ENCODE data around the gene ADIPOR2. TPM values are rescaled to one million over a fixed set of nuclear protein-coding genes. Genes with fewer than 3 reads are reported as not detected.

The ADIPOR2 gene
- total and polyA plus RNA-seq, 5 donors from 2014 or later: 1.8 to 26.3 (median 2.6) TPM

- Histone ChIP-seq H3K27me3 (ENCODE audit: control insufficient read depth, insufficient read depth, low read length) (no peaks in the 10 kb centered on the region), H3K4me1 (ENCODE audit: control insufficient read depth, insufficient read depth, low read length, poor library complexity, severe bottlenecking) (peaks cover 15% of the 10 kb centered on the region), H3K9me3 (ENCODE audit: control insufficient read depth in 2 of 2, low read length in 2 of 2) (no peaks in the 10 kb centered on the region), H3K4me3 (ENCODE audit: low read depth, low read length) (no peak overlapping the region), H3K27ac (ENCODE audit: insufficient read depth, low read length, poor library complexity, severe bottlenecking) (no peak overlapping the region), H3K36me3 (ENCODE audit: control insufficient read depth, insufficient read depth, low read length) (peaks cover 28% of the 10 kb centered on the region)
- H3K9me3 Mint-ChIP-seq: no peaks in the 10 kb centered on the region
- DNase-seq: no peak
- ATAC-seq (ENCODE audit: low read depth in 2 of 2): no peak
- no peak overlapping the region for H3K4me3 Mint-ChIP-seq
- peaks cover 7 to 20% (median 18%) of the 10 kb centered on the region in 4 donors for H3K4me1 Mint-ChIP-seq
- H3K27ac Mint-ChIP-seq: no peak overlapping the region
- H3K36me3 Mint-ChIP-seq: peaks cover 25% of the 10 kb centered on the region
- H3K27me3 Mint-ChIP-seq: no peaks in the 10 kb centered on the region
Observed at GRCh38 chr12:1787714-1788113, 96.8 kb downstream of the ADIPOR2 start.

DNA sequence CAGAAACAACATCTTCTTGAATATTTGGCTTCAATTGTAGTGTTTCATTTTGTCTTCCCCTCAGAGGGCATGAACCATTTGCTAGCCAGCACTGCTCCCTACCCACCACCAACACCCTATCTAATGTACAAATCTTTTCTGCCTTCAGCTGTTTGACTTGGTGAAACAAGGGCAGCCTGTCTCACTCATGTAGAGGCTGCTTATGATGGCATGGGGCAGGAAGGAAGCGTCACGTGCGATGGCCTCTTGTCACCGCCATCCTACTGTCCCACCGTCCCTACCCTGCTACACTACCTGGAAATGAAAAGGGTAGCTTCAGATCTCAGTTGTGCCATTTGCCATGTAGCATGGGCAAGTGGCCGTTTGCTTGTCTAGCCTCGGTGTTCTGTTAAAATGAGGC lies 99.6 kb downstream of the ADIPOR2 start:
- Mint-ChIP-seq H3K9me3 (no peaks in the 10 kb centered on the region), H3K4me1 (peaks cover 7 to 21% (median 18%) of the 10 kb centered on the region in 4 donors), H3K4me3 (no peak overlapping the region), H3K27me3 (no peaks in the 10 kb centered on the region), H3K36me3 (peaks cover 10% of the 10 kb centered on the region), H3K27ac (peak overlapping the region in 1 of 3 donors; percentile 46)
- Histone ChIP-seq H3K27ac (ENCODE audit: insufficient read depth, low read length, poor library complexity, severe bottlenecking) (no peak overlapping the region), H3K36me3 (ENCODE audit: control insufficient read depth, insufficient read depth, low read length) (peaks cover 16% of the 10 kb centered on the region), H3K9me3 (ENCODE audit: control insufficient read depth in 2 of 2, low read length in 2 of 2) (no peaks in the 10 kb centered on the region), H3K4me1 (ENCODE audit: control insufficient read depth, insufficient read depth, low read length, poor library complexity, severe bottlenecking) (peaks cover 15% of the 10 kb centered on the region), H3K4me3 (ENCODE audit: low read depth, low read length) (no peak overlapping the region), H3K27me3 (ENCODE audit: control insufficient read depth, insufficient read depth, low read length) (no peaks in the 10 kb centered on the region)
- DNase-seq: peak in 1 of 3 donors; percentile 26
- ATAC-seq (ENCODE audit: low read depth in 2 of 2): no peak

DNA sequence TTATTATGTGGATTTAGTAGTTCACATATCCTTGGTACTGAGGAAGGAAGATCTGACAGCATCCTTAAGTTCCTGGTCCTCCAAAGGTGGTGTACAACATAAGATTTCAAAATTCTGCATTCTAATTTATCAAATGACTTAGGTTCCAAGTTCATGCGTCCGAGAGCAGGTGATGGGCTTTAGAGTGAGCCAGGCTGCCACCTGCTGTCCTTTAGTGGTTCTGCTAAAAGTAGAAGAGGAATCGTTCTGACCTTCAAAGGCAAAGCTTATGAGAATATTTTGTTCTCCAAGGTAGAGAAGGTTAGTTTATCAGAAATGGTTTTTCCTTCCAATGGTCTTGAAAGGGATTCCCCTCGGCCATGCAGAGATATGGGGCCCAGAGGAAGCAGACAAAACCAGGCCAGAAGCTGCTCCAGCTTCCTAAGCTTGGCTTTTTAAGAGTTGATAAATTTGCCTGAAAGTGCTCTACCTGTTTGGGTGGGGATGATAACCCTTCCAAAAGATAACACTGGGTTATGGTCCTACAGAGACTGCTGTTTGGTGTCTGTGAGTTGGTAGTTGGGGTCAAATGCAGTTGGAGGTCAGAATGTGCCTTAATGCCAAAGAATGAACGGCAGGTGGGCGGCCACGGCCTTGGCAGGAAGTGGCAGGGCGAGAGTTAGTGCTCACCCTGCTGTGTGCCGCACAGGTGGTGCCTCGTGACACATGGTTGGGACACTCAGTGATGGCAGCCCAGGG lies 100.4 kb downstream of the ADIPOR2 start:
- Mint-ChIP-seq H3K4me3 (peak overlapping the region; percentile 16 to 62 (median 34)), H3K4me1 (peaks cover 11 to 27% (median 18%) of the 10 kb centered on the region in 4 donors), H3K27ac (peak overlapping the region; percentile 56 to 86 (median 84)), H3K27me3 (no peaks in the 10 kb centered on the region), H3K9me3 (no peaks in the 10 kb centered on the region), H3K36me3 (peaks cover 4% of the 10 kb centered on the region)
- H3K4me3 ChIP-seq (ENCODE audit: low read depth, low read length): no peak overlapping the region
- H3K27ac ChIP-seq (ENCODE audit: insufficient read depth, low read length, poor library complexity, severe bottlenecking): peak overlapping the region; percentile 59
- peaks cover 21% of the 10 kb centered on the region for H3K4me1 ChIP-seq (ENCODE audit: control insufficient read depth, insufficient read depth, low read length, poor library complexity, severe bottlenecking)
- H3K9me3 ChIP-seq (ENCODE audit: control insufficient read depth in 2 of 2, low read length in 2 of 2): no peaks in the 10 kb centered on the region
- ATAC-seq (ENCODE audit: low read depth in 2 of 2) (peak; percentile 29 to 41), DNase-seq (peak; percentile 57 to 85 (median 74))
- peaks cover 8% of the 10 kb centered on the region for H3K36me3 ChIP-seq (ENCODE audit: control insufficient read depth, insufficient read depth, low read length)
- no peaks in the 10 kb centered on the region for H3K27me3 ChIP-seq (ENCODE audit: control insufficient read depth, insufficient read depth, low read length)

- DNase-seq (no peak), ATAC-seq (ENCODE audit: low read depth in 2 of 2) (no peak)
- peak overlapping the region in 2 of 4 donors; percentile 9 to 69 for H3K4me3 Mint-ChIP-seq
- Histone ChIP-seq H3K9me3 (ENCODE audit: control insufficient read depth in 2 of 2, low read length in 2 of 2) (no peaks in the 10 kb centered on the region), H3K4me3 (ENCODE audit: low read depth, low read length) (no peak overlapping the region), H3K27ac (ENCODE audit: insufficient read depth, low read length, poor library complexity, severe bottlenecking) (no peak overlapping the region), H3K27me3 (ENCODE audit: control insufficient read depth, insufficient read depth, low read length) (no peaks in the 10 kb centered on the region), H3K36me3 (ENCODE audit: control insufficient read depth, insufficient read depth, low read length) (no peaks in the 10 kb centered on the region), H3K4me1 (ENCODE audit: control insufficient read depth, insufficient read depth, low read length, poor library complexity, severe bottlenecking) (peaks cover 27% of the 10 kb centered on the region)
- peaks cover 13 to 27% (median 18%) of the 10 kb centered on the region in 4 donors for H3K4me1 Mint-ChIP-seq
- H3K36me3 Mint-ChIP-seq: no peaks in the 10 kb centered on the region
- H3K27ac Mint-ChIP-seq: peak overlapping the region in 2 of 3 donors; percentile 84 to 86
- no peaks in the 10 kb centered on the region for H3K27me3 Mint-ChIP-seq
- H3K9me3 Mint-ChIP-seq: no peaks in the 10 kb centered on the region
Observed at GRCh38 chr12:1792406-1792805, 101.5 kb downstream of the ADIPOR2 start.

DNA sequence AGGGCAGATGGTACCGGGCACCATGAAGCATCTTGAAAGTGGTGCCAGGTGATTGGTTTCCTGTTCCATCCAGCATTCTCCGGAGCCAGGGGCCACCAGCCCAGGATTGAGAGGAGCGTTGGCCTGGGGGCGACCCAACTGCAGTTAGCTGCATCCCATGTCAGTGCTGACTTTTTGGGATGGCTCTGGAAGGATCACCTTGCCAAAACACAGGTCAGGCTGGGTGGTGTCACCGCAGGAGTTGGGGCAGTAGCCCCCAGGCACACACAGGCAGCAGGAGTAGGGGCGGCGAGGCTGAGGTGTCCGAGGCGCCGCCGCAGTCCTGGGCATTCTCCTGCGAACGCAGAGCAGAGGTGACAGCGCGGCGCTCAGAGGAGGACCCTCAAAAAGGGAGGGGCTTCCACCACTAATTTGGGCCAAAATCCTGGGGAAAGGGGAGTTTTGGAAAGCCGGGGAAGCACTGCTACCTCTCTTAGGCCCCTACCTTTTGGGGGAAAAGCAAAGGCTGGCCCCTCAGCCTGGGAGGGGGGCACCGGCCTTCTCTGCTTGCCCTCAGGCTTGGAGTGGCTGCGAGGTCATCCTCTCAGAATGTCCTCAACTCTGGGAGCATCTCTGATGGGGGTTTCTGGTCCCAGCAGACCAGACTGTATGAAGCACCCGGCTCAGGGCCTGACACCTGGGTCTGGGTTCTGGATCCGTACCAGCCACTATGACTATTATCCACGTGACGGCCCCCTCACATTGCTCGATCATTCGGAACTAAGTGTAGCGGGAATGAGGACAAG lies 102.7 kb downstream of the ADIPOR2 start:
- Mint-ChIP-seq H3K4me1 (peaks cover 13 to 29% (median 18%) of the 10 kb centered on the region in 4 donors), H3K36me3 (no peaks in the 10 kb centered on the region), H3K27me3 (no peaks in the 10 kb centered on the region), H3K27ac (no peak overlapping the region), H3K4me3 (peak overlapping the region in 2 of 4 donors; percentile 71 to 81), H3K9me3 (no peaks in the 10 kb centered on the region)
- H3K27me3 ChIP-seq (ENCODE audit: control insufficient read depth, insufficient read depth, low read length): no peaks in the 10 kb centered on the region
- H3K36me3 ChIP-seq (ENCODE audit: control insufficient read depth, insufficient read depth, low read length): no peaks in the 10 kb centered on the region
- DNase-seq (no peak), ATAC-seq (ENCODE audit: low read depth in 2 of 2) (no peak)
- H3K27ac ChIP-seq (ENCODE audit: insufficient read depth, low read length, poor library complexity, severe bottlenecking): no peak overlapping the region
- no peak overlapping the region for H3K4me3 ChIP-seq (ENCODE audit: low read depth, low read length)
- H3K4me1 ChIP-seq (ENCODE audit: control insufficient read depth, insufficient read depth, low read length, poor library complexity, severe bottlenecking): peaks cover 30% of the 10 kb centered on the region
- no peaks in the 10 kb centered on the region for H3K9me3 ChIP-seq (ENCODE audit: control insufficient read depth in 2 of 2, low read length in 2 of 2)

- DNase-seq (no peak), ATAC-seq (ENCODE audit: low read depth in 2 of 2) (no peak)
- no peak overlapping the region for H3K4me3 ChIP-seq (ENCODE audit: low read depth, low read length)
- Mint-ChIP-seq H3K4me1 (peaks cover 13 to 35% (median 18%) of the 10 kb centered on the region in 4 donors), H3K9me3 (no peaks in the 10 kb centered on the region), H3K27ac (peak overlapping the region in 1 of 3 donors; percentile 31), H3K36me3 (no peaks in the 10 kb centered on the region), H3K27me3 (no peaks in the 10 kb centered on the region), H3K4me3 (peak overlapping the region in 2 of 4 donors; percentile 71 to 81)
- H3K27ac ChIP-seq (ENCODE audit: insufficient read depth, low read length, poor library complexity, severe bottlenecking): no peak overlapping the region
- H3K4me1 ChIP-seq (ENCODE audit: control insufficient read depth, insufficient read depth, low read length, poor library complexity, severe bottlenecking): peaks cover 30% of the 10 kb centered on the region
- no peaks in the 10 kb centered on the region for H3K27me3 ChIP-seq (ENCODE audit: control insufficient read depth, insufficient read depth, low read length)
- no peaks in the 10 kb centered on the region for H3K36me3 ChIP-seq (ENCODE audit: control insufficient read depth, insufficient read depth, low read length)
- no peaks in the 10 kb centered on the region for H3K9me3 ChIP-seq (ENCODE audit: control insufficient read depth in 2 of 2, low read length in 2 of 2)
Observed at GRCh38 chr12:1794440-1795090, 103.7 kb downstream of the ADIPOR2 start.

DNA sequence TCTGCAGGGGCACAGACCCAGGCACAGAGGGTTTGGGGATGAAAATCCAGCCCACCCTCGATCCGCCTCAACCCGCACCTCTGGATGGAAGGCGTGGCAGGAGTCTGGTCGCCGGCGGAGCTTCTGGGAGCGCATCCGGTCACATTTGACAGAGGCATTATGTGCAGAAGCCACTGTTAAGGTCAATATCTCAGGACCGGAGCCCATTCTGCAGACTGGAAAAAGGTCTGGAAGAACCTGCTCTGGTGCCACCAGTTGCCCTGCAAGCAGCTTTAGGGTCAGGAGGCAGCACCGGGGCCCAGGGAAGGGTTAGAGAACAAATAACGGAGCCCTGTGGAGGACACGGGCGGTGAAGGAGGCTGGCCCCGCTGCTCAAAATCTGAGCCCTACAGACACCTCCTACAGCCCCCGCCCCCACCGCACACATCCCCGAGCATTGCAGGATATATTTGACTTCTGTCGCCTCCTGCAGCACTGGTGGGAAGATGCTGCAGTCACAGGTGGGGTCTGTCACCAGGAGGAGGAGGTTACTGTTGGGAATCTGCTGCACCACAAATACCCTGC lies 104.4 kb downstream of the ADIPOR2 start:
- no peaks in the 10 kb centered on the region for H3K36me3 ChIP-seq (ENCODE audit: control insufficient read depth, insufficient read depth, low read length)
- no peaks in the 10 kb centered on the region for H3K27me3 Mint-ChIP-seq
- no peak overlapping the region for H3K27ac ChIP-seq (ENCODE audit: insufficient read depth, low read length, poor library complexity, severe bottlenecking)
- no peaks in the 10 kb centered on the region for H3K9me3 ChIP-seq (ENCODE audit: control insufficient read depth in 2 of 2, low read length in 2 of 2)
- peak overlapping the region; percentile 65 to 100 (median 92) for H3K4me3 Mint-ChIP-seq
- H3K27ac Mint-ChIP-seq: peak overlapping the region in 1 of 3 donors; percentile 85
- H3K4me3 ChIP-seq (ENCODE audit: low read depth, low read length): no peak overlapping the region
- no peaks in the 10 kb centered on the region for H3K36me3 Mint-ChIP-seq
- ATAC-seq (ENCODE audit: low read depth in 2 of 2): no peak
- H3K9me3 Mint-ChIP-seq: no peaks in the 10 kb centered on the region
- no peak for DNase-seq
- peaks cover 13 to 36% (median 18%) of the 10 kb centered on the region in 4 donors for H3K4me1 Mint-ChIP-seq
- no peaks in the 10 kb centered on the region for H3K27me3 ChIP-seq (ENCODE audit: control insufficient read depth, insufficient read depth, low read length)
- H3K4me1 ChIP-seq (ENCODE audit: control insufficient read depth, insufficient read depth, low read length, poor library complexity, severe bottlenecking): peaks cover 30% of the 10 kb centered on the region

Data from CD4-positive, CD25-positive, alpha-beta regulatory T cell (primary cell).